Measurements from ENCODE around the gene GGA1. TPM values are rescaled to one million over a fixed set of nuclear protein-coding genes. Genes with fewer than 3 reads are reported as not detected.
"Not testable (repeated sequence)": the region's sequence is repeated elsewhere in the genome, so short reads cannot be mapped to it uniquely, and the experiment has no call there.

GGA1 gene
- total RNA-seq, 2 experiments from 2014 or later = 59.5 to 64.4 TPM

GRCh38 chr22:37604074-37604473 lies 4.6 kb upstream of the GGA1 start:
- H3K27ac Mint-ChIP-seq = no peak overlapping the region
- peaks cover 39% of the 10 kb centered on the region for H3K4me1 Mint-ChIP-seq
- ChIA-PET POLR2A (no interaction called here), CTCF (interaction anchor here (0.7 to 9.2 kb wide), 6 partner anchors 13 to 214 kb away, joined by 3 to 112 read pairs (median 3); no protein-coding TSS in a partner anchor)
- no peak overlapping the region for H3K4me3 Mint-ChIP-seq
- no peaks in the 10 kb centered on the region for H3K36me3 Mint-ChIP-seq (ENCODE audit: low read depth)
- H3K27me3 Mint-ChIP-seq = peaks cover 14% of the 10 kb centered on the region
- no peak for DNase-seq
- H3K9me3 Mint-ChIP-seq = no peaks in the 10 kb centered on the region

GRCh38 chr22:37604875-37605274 lies 3.8 kb upstream of the GGA1 start:
- H3K9me3 Mint-ChIP-seq = no peaks in the 10 kb centered on the region
- H3K27ac Mint-ChIP-seq = peak overlapping the region; percentile 56
- ChIA-PET POLR2A (interaction anchor here (1.3 kb wide), 1 partner anchor 38 kb away, joined by 4 read pairs; no protein-coding TSS in a partner anchor), CTCF (interaction anchor here (0.6 to 9.2 kb wide), 5 partner anchors 14 to 200 kb away, joined by 3 to 112 read pairs (median 3); a partner anchor contains a TSS)
- peak overlapping the region; percentile 12 for H3K4me3 Mint-ChIP-seq
- H3K36me3 Mint-ChIP-seq (ENCODE audit: low read depth) = peaks cover 4% of the 10 kb centered on the region
- H3K27me3 Mint-ChIP-seq = peaks cover 14% of the 10 kb centered on the region
- peaks cover 47% of the 10 kb centered on the region for H3K4me1 Mint-ChIP-seq
- DNase-seq = peak; percentile 68

- H3K4me3 Mint-ChIP-seq = peak overlapping the region; percentile 89
- no peaks in the 10 kb centered on the region for H3K9me3 Mint-ChIP-seq
- POLR2A ChIA-PET = interaction anchor here (0.7 to 3.5 kb wide), 26 partner anchors 10 to 832 kb away, joined by 3 to 28 read pairs (median 4); partner anchors contain the start of genes ANKRD54, GCAT, IFT27 and LGALS1
- DNase-seq = peak; percentile 90
- peaks cover 6% of the 10 kb centered on the region for H3K27me3 Mint-ChIP-seq
- peak overlapping the region; percentile 88 for H3K27ac Mint-ChIP-seq
- H3K36me3 Mint-ChIP-seq (ENCODE audit: low read depth) = peaks cover 4% of the 10 kb centered on the region
- CTCF ChIA-PET = interaction anchor here (0.6 to 9.2 kb wide), 40 partner anchors 8 to 904 kb away, joined by 3 to 112 read pairs (median 6); partner anchors contain the start of genes GCAT, LGALS1, NOL12 and PDXP
- peaks cover 58% of the 10 kb centered on the region for H3K4me1 Mint-ChIP-seq
Measured at GRCh38 chr22:37607010-37607934, 1.4 kb upstream of the GGA1 start.

GRCh38 chr22:37607935-37608476 lies 628 bp upstream of the GGA1 start:
- H3K27ac Mint-ChIP-seq = peak overlapping the region; percentile 88
- ChIA-PET POLR2A (interaction anchor here (0.6 to 3.5 kb wide), 22 partner anchors 11 to 832 kb away, joined by 3 to 28 read pairs (median 6); partner anchors contain the start of genes ANKRD54, GCAT, IFT27 and LGALS1), CTCF (interaction anchor here (0.5 to 9.2 kb wide), 31 partner anchors 9 to 903 kb away, joined by 3 to 112 read pairs (median 5); partner anchors contain the start of genes IFT27, LGALS1, NOL12 and PDXP)
- H3K9me3 Mint-ChIP-seq = no peaks in the 10 kb centered on the region
- DNase-seq = no peak
- H3K4me1 Mint-ChIP-seq = peaks cover 60% of the 10 kb centered on the region
- H3K27me3 Mint-ChIP-seq = no peaks in the 10 kb centered on the region
- peak overlapping the region; percentile 89 for H3K4me3 Mint-ChIP-seq
- H3K36me3 Mint-ChIP-seq (ENCODE audit: low read depth) = peaks cover 4% of the 10 kb centered on the region

- Mint-ChIP-seq H3K4me3 (peak overlapping the region; percentile 89), H3K27me3 (no peaks in the 10 kb centered on the region), H3K27ac (peak overlapping the region; percentile 86), H3K4me1 (peaks cover 59% of the 10 kb centered on the region), H3K9me3 (no peaks in the 10 kb centered on the region), H3K36me3 (ENCODE audit: low read depth) (peaks cover 4% of the 10 kb centered on the region)
- peak; percentile 27 for DNase-seq
- ChIA-PET POLR2A (interaction anchor here (1.1 to 3.5 kb wide), 15 partner anchors 8 to 235 kb away, joined by 4 to 28 read pairs (median 8); partner anchors contain the start of genes ANKRD54, LGALS1, MFNG and NOL12), CTCF (interaction anchor here (0.5 to 9.2 kb wide), 18 partner anchors 9 to 1226 kb away, joined by 3 to 112 read pairs (median 14); partner anchors contain the start of genes LGALS1, NOL12 and PDXP)
Measured at GRCh38 chr22:37609240-37610152, 862 bp downstream of the GGA1 start.

GRCh38 chr22:37610153-37610475 lies 1.5 kb downstream of the GGA1 start:
- Mint-ChIP-seq H3K4me1 (peaks cover 54% of the 10 kb centered on the region), H3K27ac (peak overlapping the region; percentile 86), H3K4me3 (peak overlapping the region; percentile 89)
- not testable (repeated sequence) for H3K36me3 Mint-ChIP-seq (ENCODE audit: low read depth); H3K27me3 Mint-ChIP-seq; H3K9me3 Mint-ChIP-seq; DNase-seq
- ChIA-PET POLR2A (interaction anchor here (1.2 to 2.7 kb wide), 9 partner anchors 8 to 76 kb away, joined by 4 to 18 read pairs (median 5); partner anchors contain the start of genes NOL12 and SH3BP1), CTCF (interaction anchor here (3.6 to 9.2 kb wide), 5 partner anchors 8 to 74 kb away, joined by 15 to 112 read pairs (median 30); partner anchors contain the start of gene NOL12)

- H3K9me3 Mint-ChIP-seq = no peaks in the 10 kb centered on the region
- H3K4me1 Mint-ChIP-seq = peaks cover 50% of the 10 kb centered on the region
- no peak for DNase-seq
- peak overlapping the region; percentile 26 for H3K27ac Mint-ChIP-seq
- POLR2A ChIA-PET = interaction anchor here (1.2 to 2.7 kb wide), 8 partner anchors 7 to 75 kb away, joined by 4 to 15 read pairs (median 5); partner anchors contain the start of genes NOL12 and SH3BP1
- CTCF ChIA-PET = interaction anchor here (3.6 to 9.2 kb wide), 2 partner anchors 19 to 33 kb away, joined by 15 to 112 read pairs; no protein-coding TSS in a partner anchor
- peaks cover 7% of the 10 kb centered on the region for H3K36me3 Mint-ChIP-seq (ENCODE audit: low read depth)
- peak overlapping the region; percentile 89 for H3K4me3 Mint-ChIP-seq
- H3K27me3 Mint-ChIP-seq = no peaks in the 10 kb centered on the region
Measured at GRCh38 chr22:37610480-37611129, 2.0 kb downstream of the GGA1 start.

GRCh38 chr22:37611207-37611606 lies 2.6 kb downstream of the GGA1 start:
- no peak for DNase-seq
- Mint-ChIP-seq H3K4me3 (no peak overlapping the region), H3K27me3 (no peaks in the 10 kb centered on the region), H3K4me1 (peaks cover 44% of the 10 kb centered on the region), H3K27ac (no peak overlapping the region), H3K9me3 (no peaks in the 10 kb centered on the region), H3K36me3 (ENCODE audit: low read depth) (peaks cover 10% of the 10 kb centered on the region)
- ChIA-PET POLR2A (interaction anchor here (1.2 to 2.8 kb wide), 2 partner anchors 14 to 16 kb away, joined by 3 to 8 read pairs; no protein-coding TSS in a partner anchor), CTCF (interaction anchor here (1.1 to 3.6 kb wide), 2 partner anchors 32 kb away, joined by 4 to 15 read pairs; no protein-coding TSS in a partner anchor)

- ChIA-PET CTCF (no interaction called here), POLR2A (interaction anchor here (1.1 kb wide), 1 partner anchor 9 kb away, joined by 3 read pairs; no protein-coding TSS in a partner anchor)
- H3K4me3 Mint-ChIP-seq = no peak overlapping the region
- DNase-seq = no peak
- H3K9me3 Mint-ChIP-seq = no peaks in the 10 kb centered on the region
- peaks cover 6% of the 10 kb centered on the region for H3K4me1 Mint-ChIP-seq
- peaks cover 15% of the 10 kb centered on the region for H3K36me3 Mint-ChIP-seq (ENCODE audit: low read depth)
- no peak overlapping the region for H3K27ac Mint-ChIP-seq
- no peaks in the 10 kb centered on the region for H3K27me3 Mint-ChIP-seq
Measured at GRCh38 chr22:37616201-37617083, 7.8 kb downstream of the GGA1 start.

- H3K27ac Mint-ChIP-seq = no peak overlapping the region
Measured at GRCh38 chr22:37617431-37617830, 8.8 kb downstream of the GGA1 start.

More at GRCh38 chr22:37617431-37617830, 8.8 kb downstream of the GGA1 start:
- Mint-ChIP-seq H3K27me3 (no peaks in the 10 kb centered on the region), H3K4me1 (peaks cover 6% of the 10 kb centered on the region), H3K4me3 (no peak overlapping the region), H3K36me3 (ENCODE audit: low read depth) (peaks cover 15% of the 10 kb centered on the region), H3K9me3 (no peaks in the 10 kb centered on the region)
- ChIA-PET POLR2A (interaction anchor here (1.1 to 1.5 kb wide), 3 partner anchors 8 to 10 kb away, joined by 3 to 5 read pairs (median 3); no protein-coding TSS in a partner anchor), CTCF (interaction anchor here (0.8 to 3.0 kb wide), 3 partner anchors 9 to 65 kb away, joined by 3 to 21 read pairs (median 5); partner anchors contain the start of gene GGA1)
- DNase-seq = no peak

All from activated CD4-positive, alpha-beta memory T cell treated with anti-CD3 and anti-CD28 coated beads, Interleukin-2, amount 10 ng/mL, durations not matched to agents 7 days and 5 days (primary cell).